HL-60/S4 treated with phorbol 12-myristate 13-acetate at 8.2 ng/mL for 4 days and 3 days (cell line): ENCODE data around the gene NFKBIL1.

Experiments used
- in situ Hi-C: fragments of 300-500 bp; cut with MboI; formaldehyde crosslinking; loops from 2 replicates; pipeline ENCODE4 v1.15.0; 2022; ENCODE audit warnings: low sequenced_read_pairs

NFKBIL1 gene

DNA sequence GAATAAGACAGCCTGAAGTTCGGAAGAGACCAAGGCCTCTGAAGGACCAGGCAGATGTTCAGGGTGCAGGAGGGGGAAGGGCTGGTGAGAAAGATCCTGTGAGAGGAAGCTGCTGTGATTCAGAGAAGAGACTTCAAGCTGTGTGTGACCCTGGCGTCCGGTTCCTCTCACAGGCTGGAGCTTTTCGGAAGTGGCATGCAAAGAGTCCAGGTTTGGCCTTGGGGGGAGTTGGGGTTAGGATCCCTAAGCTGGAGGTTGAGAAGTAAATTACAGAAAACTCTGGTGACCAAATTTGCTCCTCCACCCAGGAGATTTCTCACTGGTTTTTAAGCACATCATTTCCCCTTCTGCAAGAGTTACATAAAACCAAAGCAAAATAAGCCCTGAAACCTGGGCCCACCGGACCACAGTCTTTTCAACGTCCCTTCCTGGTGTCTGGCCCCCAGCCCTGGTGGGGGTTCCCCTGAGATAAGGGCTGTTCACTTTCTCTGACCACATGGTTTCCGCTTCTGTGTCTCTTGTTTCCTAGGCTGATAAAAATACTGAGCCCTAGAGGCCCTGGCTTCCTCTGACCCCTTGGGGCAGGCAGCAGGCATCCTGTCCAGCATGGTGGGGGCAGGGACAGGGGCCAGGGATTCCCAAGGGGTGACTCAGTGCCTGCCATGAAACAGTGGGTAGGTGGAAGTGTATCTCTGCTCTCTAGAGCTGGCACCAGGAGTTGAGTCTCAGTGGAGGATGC is 12.7 kb downstream of the NFKBIL1 start:
- in situ Hi-C loops: no loop called here

DNA sequence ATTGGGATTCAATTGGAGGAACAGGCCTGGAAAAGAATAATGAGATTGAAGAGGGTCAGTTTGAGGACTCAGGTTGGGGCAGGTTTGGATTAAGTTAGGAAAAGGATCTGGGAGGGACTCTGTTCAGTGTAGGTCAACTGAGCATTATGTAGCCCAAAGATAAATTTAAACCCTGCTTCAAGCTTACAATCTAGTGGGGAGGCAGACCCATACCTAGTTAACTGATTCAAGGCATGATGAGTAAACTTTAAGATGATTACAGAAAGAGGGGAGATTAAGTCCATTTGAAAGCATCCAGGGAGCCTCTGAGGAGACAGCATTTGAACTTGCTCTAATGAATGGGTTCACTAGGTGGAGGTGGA is 13.3 kb downstream of the NFKBIL1 start:
- in situ Hi-C loops: no loop called here

DNA sequence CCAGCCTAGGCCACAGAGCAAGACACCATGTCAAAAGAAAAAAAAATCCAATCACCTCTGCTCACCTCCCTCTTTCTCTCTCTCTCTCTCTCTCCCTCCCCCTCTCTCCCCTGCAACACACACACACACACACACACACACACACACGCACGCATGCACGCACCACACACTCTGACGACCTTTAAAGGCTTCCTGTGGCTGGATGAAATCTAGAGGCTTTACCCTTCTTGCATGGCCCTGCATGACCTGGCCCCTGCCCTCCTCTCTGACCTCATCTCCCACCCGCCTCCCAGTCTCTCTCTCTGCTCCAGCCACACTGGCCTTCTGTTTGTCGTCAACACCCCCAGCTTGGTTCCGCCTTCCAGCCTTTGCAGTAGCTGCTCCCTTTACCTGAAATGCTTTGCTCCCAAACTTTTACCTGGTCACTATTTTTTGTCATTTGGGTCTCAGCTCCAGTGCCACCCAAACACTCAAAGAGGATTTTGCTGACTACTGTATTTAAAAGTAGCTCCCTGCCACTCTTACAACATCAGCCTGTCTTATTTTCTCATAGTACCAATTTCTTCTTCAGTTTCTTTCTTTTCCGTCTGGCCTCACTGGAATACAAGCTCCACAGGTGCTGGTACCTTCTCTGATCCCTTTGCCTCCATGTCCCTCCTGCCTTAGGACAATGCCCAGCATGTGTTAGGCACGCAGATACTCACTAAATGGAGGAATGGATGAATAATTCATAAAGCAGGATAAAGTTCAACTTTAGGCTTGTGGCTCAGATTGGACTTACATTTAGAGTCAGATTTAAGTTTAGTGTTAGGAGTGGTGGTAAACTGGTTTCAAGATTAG is 20.3 kb downstream of the NFKBIL1 start:
- in situ Hi-C loops: no loop called here

DNA sequence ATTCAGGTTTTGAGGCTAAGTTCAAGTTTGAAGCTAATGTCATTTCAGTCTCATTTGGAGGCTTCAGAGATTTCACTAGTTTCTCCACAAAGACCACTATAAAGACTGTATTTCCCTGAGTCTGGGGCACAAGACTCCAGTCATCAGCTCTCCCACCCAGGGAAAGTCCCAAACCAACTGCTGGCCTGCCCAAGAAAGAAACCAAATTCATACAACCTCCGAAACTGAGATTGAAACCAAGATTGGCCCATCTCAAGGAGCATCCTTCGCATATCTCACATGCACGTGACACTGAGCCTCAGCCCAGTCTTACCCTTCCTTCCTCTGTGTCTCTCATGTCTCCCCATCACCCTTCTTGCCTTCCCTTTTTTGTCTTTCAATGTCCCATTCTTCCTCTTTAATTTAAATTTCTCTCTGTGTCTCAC is 21.1 kb downstream of the NFKBIL1 start:
- in situ Hi-C loops: no loop called here

DNA sequence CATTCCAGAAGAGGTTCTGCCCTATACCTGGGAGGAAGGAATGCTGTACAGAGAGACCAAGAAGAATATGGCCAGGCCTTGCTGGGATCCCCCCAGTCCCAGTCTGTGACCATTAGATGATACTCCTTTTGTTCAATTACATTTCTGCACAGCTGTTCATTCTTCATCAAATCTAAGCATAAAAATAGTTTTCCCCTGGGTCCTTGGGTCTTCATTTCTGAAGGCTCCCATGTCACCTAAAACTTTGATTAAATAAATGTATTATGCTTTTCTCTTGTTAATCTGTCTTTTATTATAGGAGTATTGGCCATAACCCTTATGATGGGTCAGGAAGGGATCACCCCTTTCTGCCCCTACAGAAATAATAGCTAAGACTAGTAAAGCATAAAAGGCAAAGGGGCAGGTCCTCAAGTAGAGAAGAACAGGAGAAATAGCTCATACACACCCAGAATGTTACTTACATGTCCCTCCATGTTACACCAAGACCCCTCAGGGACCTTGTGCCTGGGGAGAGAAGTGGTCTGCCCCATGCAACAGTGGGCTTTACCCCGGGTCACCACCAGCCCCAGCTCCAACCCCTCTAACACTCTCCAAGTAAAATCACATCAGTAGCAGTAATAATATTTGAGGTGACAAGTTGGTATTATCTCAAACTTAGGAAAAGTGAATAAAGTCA is 22.6 kb downstream of the NFKBIL1 start:
- in situ Hi-C loops: no loop called here

DNA sequence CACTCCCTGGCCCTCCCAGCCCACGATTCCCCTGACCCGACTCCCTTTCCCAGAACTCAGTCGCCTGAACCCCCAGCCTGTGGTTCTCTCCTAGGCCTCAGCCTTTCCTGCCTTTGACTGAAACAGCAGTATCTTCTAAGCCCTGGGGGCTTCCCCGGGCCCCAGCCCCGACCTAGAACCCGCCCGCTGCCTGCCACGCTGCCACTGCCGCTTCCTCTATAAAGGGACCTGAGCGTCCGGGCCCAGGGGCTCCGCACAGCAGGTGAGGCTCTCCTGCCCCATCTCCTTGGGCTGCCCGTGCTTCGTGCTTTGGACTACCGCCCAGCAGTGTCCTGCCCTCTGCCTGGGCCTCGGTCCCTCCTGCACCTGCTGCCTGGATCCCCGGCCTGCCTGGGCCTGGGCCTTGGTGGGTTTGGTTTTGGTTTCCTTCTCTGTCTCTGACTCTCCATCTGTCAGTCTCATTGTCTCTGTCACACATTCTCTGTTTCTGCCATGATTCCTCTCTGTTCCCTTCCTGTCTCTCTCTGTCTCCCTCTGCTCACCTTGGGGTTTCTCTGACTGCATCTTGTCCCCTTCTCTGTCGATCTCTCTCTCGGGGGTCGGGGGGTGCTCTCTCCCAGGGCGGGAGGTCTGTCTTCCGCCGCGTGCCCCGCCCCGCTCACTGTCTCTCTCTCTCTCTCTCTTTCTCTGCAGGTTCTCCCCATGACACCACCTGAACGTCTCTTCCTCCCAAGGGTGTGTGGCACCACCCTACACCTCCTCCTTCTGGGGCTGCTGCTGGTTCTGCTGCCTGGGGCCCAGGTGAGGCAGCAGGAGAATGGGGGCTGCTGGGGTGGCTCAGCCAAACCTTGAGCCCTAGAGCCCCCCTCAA is 24.9 kb downstream of the NFKBIL1 start, which contains the start of gene LTA:
Gene LTA (plus strand): TSS at position 249 of the 871 bp plus-strand sequence. CDS start 454 bp downstream, at position 703.
- in situ Hi-C loops: no loop called here

DNA sequence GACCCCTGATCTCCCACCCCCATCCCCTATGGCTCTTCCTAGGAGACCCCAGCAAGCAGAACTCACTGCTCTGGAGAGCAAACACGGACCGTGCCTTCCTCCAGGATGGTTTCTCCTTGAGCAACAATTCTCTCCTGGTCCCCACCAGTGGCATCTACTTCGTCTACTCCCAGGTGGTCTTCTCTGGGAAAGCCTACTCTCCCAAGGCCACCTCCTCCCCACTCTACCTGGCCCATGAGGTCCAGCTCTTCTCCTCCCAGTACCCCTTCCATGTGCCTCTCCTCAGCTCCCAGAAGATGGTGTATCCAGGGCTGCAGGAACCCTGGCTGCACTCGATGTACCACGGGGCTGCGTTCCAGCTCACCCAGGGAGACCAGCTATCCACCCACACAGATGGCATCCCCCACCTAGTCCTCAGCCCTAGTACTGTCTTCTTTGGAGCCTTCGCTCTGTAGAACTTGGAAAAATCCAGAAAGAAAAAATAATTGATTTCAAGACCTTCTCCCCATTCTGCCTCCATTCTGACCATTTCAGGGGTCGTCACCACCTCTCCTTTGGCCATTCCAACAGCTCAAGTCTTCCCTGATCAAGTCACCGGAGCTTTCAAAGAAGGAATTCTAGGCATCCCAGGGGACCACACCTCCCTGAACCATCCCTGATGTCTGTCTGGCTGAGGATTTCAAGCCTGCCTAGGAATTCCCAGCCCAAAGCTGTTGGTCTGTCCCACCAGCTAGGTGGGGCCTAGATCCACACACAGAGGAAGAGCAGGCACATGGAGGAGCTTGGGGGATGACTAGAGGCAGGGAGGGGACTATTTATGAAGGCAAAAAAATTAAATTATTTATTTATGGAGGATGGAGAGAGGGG is 26.1 kb downstream of the NFKBIL1 start:
- in situ Hi-C loops: no loop called here

DNA sequence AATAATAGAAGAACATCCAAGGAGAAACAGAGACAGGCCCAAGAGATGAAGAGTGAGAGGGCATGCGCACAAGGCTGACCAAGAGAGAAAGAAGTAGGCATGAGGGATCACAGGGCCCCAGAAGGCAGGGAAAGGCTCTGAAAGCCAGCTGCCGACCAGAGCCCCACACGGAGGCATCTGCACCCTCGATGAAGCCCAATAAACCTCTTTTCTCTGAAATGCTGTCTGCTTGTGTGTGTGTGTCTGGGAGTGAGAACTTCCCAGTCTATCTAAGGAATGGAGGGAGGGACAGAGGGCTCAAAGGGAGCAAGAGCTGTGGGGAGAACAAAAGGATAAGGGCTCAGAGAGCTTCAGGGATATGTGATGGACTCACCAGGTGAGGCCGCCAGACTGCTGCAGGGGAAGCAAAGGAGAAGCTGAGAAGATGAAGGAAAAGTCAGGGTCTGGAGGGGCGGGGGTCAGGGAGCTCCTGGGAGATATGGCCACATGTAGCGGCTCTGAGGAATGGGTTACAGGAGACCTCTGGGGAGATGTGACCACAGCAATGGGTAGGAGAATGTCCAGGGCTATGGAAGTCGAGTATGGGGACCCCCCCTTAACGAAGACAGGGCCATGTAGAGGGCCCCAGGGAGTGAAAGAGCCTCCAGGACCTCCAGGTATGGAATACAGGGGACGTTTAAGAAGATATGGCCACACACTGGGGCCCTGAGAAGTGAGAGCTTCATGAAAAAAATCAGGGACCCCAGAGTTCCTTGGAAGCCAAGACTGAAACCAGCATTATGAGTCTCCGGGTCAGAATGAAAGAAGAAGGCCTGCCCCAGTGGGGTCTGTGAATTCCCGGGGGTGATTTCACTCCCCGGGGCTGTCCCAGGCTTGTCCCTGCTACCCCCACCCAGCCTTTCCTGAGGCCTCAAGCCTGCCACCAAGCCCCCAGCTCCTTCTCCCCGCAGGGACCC is 27.0 kb downstream of the NFKBIL1 start:
- in situ Hi-C loops: no loop called here

DNA sequence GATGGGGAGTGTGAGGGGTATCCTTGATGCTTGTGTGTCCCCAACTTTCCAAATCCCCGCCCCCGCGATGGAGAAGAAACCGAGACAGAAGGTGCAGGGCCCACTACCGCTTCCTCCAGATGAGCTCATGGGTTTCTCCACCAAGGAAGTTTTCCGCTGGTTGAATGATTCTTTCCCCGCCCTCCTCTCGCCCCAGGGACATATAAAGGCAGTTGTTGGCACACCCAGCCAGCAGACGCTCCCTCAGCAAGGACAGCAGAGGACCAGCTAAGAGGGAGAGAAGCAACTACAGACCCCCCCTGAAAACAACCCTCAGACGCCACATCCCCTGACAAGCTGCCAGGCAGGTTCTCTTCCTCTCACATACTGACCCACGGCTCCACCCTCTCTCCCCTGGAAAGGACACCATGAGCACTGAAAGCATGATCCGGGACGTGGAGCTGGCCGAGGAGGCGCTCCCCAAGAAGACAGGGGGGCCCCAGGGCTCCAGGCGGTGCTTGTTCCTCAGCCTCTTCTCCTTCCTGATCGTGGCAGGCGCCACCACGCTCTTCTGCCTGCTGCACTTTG is 28.0 kb downstream of the NFKBIL1 start, which contains the start of gene TNF:
Gene TNF (plus strand): TSS at position 231 of the 567 bp plus-strand sequence. CDS start 177 bp downstream, at position 408.
- in situ Hi-C loops: no loop called here

DNA sequence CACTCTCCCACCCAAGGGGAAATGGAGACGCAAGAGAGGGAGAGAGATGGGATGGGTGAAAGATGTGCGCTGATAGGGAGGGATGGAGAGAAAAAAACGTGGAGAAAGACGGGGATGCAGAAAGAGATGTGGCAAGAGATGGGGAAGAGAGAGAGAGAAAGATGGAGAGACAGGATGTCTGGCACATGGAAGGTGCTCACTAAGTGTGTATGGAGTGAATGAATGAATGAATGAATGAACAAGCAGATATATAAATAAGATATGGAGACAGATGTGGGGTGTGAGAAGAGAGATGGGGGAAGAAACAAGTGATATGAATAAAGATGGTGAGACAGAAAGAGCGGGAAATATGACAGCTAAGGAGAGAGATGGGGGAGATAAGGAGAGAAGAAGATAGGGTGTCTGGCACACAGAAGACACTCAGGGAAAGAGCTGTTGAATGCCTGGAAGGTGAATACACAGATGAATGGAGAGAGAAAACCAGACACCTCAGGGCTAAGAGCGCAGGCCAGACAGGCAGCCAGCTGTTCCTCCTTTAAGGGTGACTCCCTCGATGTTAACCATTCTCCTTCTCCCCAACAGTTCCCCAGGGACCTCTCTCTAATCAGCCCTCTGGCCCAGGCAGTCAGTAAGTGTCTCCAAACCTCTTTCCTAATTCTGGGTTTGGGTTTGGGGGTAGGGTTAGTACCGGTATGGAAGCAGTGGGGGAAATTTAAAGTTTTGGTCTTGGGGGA is 28.7 kb downstream of the NFKBIL1 start:
- in situ Hi-C loops: no loop called here

DNA sequence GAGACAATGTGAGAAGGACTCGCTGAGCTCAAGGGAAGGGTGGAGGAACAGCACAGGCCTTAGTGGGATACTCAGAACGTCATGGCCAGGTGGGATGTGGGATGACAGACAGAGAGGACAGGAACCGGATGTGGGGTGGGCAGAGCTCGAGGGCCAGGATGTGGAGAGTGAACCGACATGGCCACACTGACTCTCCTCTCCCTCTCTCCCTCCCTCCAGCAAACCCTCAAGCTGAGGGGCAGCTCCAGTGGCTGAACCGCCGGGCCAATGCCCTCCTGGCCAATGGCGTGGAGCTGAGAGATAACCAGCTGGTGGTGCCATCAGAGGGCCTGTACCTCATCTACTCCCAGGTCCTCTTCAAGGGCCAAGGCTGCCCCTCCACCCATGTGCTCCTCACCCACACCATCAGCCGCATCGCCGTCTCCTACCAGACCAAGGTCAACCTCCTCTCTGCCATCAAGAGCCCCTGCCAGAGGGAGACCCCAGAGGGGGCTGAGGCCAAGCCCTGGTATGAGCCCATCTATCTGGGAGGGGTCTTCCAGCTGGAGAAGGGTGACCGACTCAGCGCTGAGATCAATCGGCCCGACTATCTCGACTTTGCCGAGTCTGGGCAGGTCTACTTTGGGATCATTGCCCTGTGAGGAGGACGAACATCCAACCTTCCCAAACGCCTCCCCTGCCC is 29.6 kb downstream of the NFKBIL1 start:
- in situ Hi-C loops: no loop called here

DNA sequence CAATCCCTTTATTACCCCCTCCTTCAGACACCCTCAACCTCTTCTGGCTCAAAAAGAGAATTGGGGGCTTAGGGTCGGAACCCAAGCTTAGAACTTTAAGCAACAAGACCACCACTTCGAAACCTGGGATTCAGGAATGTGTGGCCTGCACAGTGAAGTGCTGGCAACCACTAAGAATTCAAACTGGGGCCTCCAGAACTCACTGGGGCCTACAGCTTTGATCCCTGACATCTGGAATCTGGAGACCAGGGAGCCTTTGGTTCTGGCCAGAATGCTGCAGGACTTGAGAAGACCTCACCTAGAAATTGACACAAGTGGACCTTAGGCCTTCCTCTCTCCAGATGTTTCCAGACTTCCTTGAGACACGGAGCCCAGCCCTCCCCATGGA is 30.2 kb downstream of the NFKBIL1 start:
- in situ Hi-C loops: no loop called here

DNA sequence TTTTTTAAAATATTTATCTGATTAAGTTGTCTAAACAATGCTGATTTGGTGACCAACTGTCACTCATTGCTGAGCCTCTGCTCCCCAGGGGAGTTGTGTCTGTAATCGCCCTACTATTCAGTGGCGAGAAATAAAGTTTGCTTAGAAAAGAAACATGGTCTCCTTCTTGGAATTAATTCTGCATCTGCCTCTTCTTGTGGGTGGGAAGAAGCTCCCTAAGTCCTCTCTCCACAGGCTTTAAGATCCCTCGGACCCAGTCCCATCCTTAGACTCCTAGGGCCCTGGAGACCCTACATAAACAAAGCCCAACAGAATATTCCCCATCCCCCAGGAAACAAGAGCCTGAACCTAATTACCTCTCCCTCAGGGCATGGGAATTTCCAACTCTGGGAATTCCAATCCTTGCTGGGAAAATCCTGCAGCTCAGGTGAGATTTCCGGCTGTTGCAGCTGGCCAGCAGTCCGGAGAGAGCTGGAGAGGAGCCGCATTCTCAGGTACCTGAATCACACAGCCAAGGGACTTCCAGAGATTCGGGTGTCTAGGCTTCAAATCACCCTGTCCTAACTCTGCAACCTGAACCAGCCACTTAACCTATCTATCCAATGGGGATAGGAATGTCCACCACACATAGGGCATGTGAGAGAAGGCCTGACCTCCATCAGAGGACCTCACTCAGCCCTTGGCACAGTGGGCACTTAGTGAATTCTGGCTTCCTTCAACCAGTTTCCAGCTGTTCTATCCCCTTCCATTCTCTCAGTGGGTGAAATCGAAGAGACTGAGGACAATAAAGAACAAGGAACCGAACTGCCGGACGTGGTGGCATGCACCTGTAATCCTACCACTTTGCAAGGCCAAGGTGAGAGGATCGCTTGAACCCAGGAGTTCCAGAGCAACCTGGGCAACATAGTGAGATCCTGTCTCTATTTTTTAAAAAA is 31.0 kb downstream of the NFKBIL1 start:
- in situ Hi-C loops: no loop called here

DNA sequence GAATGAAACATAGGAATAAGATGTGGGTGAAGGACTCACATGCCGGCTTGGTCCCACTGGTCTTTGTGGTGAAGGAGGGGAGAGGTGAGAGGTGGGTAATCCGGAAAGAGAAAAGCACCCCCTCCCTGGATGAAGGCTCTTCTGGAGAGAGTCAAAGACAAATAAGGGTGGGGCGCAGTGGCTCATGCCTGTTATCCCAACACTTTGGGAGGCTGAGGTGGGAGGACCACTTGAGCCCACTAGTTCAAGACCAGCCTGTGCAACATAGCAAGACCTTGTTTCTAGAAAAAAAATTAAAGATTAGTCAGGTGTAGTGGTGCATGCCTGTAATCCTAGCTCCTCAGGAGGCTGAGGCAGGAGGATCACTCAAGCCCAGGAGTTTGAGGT is 31.7 kb downstream of the NFKBIL1 start:
- in situ Hi-C loops: no loop called here

DNA sequence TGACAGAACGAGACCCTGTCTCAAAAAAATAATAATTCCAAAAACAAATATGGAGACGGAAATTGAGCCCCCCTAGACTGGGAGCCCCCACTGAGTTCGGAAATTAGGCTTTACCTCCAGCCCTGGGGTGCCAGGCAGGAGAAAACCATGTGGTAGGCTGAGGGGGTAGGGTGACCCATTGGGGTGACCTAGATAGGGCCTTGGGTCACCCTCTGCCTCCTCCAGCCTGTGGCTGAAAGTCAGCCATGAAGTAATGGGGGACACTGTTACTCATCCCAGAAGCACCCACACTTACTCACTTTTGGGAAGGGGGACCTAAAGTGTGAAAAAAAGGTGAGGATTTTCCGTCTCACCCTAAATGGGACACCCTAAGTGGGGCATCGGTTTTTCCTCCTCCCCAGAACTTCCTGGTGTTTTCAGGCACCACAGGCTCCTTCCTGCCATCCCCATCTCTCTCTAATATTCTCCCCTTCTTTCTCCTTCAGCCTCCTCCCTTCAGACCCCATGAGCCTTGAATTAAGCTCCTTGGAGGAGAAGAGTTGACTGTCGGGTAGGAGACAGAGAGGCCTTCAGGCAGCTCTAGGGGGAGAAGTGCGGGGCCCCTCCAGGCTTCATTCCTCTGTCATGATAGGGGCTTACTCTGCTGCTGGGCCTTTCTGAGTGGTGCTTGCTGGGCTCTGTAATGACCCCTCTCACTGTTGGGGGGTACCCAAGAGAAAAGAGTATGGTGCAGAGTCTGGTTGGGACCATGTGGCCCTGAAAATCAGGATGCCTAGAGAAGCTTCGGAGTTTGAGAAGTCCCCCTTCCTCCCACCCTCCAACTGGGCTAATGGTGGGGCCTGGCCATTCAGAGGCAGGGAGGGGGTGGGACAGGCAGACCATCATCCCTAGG is 32.4 kb downstream of the NFKBIL1 start:
- in situ Hi-C loops: no loop called here
